OCI-LY1 (cell line): ENCODE results near the gene EPC2.

ENCODE experiments used
- EZH2 ChIP-seq: fragments of 200-600 bp; sonication (generic), shearing (Covaris generic); IDR thresholded peaks from 2 replicates; pipeline ENCODE4 v1.8.0; 2017; ENCODE audit warnings: borderline replicate concordance, mixed run types, mild to moderate bottlenecking, antibody characterized with exemption, low read length, moderate library complexity, mixed read lengths
- TF ChIP-seq, protein P1 (sequence below): fragments of 200-600 bp; sonication (generic), shearing (Covaris generic); IDR thresholded peaks from 2 replicates; pipeline ENCODE4 v1.5.1; 2017; ENCODE audit warnings: mild to moderate bottlenecking, antibody characterized with exemption, low read length, moderate library complexity, mixed read lengths

DNA sequence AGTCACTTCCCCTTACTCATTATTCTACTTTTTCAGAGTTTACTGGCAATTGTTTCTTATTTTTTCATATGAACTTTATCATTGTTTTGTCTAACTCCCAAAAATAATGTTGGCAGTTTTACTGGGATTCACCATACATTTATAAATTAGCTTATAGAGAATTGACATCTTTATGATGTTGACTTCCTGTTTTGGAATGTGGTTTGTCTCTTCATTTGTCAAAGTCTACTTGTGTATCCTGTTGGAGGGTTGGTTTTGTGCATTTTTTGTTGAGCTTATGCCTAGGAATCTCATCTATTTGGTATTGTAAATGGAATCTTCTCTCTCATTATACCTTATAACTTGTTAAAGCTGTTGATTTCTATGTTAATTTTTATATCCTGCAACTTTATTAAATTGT is 16.4 kb downstream of the EPC2 start:
- TF ChIP-seq, protein P1, sequence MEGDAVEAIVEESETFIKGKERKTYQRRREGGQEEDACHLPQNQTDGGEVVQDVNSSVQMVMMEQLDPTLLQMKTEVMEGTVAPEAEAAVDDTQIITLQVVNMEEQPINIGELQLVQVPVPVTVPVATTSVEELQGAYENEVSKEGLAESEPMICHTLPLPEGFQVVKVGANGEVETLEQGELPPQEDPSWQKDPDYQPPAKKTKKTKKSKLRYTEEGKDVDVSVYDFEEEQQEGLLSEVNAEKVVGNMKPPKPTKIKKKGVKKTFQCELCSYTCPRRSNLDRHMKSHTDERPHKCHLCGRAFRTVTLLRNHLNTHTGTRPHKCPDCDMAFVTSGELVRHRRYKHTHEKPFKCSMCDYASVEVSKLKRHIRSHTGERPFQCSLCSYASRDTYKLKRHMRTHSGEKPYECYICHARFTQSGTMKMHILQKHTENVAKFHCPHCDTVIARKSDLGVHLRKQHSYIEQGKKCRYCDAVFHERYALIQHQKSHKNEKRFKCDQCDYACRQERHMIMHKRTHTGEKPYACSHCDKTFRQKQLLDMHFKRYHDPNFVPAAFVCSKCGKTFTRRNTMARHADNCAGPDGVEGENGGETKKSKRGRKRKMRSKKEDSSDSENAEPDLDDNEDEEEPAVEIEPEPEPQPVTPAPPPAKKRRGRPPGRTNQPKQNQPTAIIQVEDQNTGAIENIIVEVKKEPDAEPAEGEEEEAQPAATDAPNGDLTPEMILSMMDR, result no peak
- no peak for TF ChIP-seq EZH2
